Stomach (tissue), 9 donors: ENCODE data around the gene ATP4B. TPM values are rescaled to one million over a fixed set of nuclear protein-coding genes. Genes with fewer than 3 reads are reported as not detected.

Source experiments
- DNase-seq, 2 donors: peaks; one replicate each; pipeline versions ENCODE4 v3.0.0 to v3.0.0-alpha.2; 2013 to 2019
- H3K27ac ChIP-seq, 5 donors: fragments of 200-600 bp in 4 of 5; sonication (generic) in 4 of 5; one replicate each; pipeline ENCODE4 v1.5.1; 2013 to 2019; ENCODE audit warnings: mild to moderate bottlenecking in 1 of 5, moderate library complexity in 1 of 5
- H3K27me3 ChIP-seq, 3 donors: fragments of 200-600 bp; sonication (generic); one replicate each; pipeline ENCODE4 v1.5.1; 2017 to 2019; ENCODE audit warnings: mixed run types in 1 of 3
- H3K36me3 ChIP-seq, 4 donors: fragments of 200-600 bp; sonication (generic); 1 replicate in 3 of 4; 2 replicates in 1 of 4; pipeline ENCODE4 v1.5.1; 2016 to 2019
- H3K4me1 ChIP-seq, 4 donors: fragments of 200-600 bp; sonication (generic); one replicate each; pipeline ENCODE4 v1.5.1; 2016 to 2019
- H3K4me3 ChIP-seq, 4 donors: fragments of 200-600 bp; sonication (generic) in 3 of 4; one replicate each; pipeline ENCODE4 v1.5.1; 2016 to 2019; ENCODE audit warnings: mild to moderate bottlenecking in 1 of 4
- H3K9me3 ChIP-seq, 4 donors: fragments of 200-600 bp; sonication (generic); one replicate each; pipeline ENCODE4 v1.5.1; 2016 to 2019
- EP300 ChIP-seq: sonication (generic); formaldehyde crosslinking; IDR thresholded peaks from one replicate; pipeline ENCODE4 v1.6.1; 2017; ENCODE audit warnings: antibody characterized with exemption
- POLR2A ChIP-seq, 4 donors: fragments of 450-650 bp; IDR thresholded peaks; one replicate each; pipeline ENCODE4 v1.6.1; 2016; ENCODE audit warnings: antibody characterized with exemption in 4 of 4, control low read depth in 2 of 4, mild to moderate bottlenecking in 1 of 4, moderate library complexity in 1 of 4
- POLR2AphosphoS5 ChIP-seq, 3 donors: sonication (generic); formaldehyde crosslinking; IDR thresholded peaks; one replicate each; pipeline ENCODE4 v1.6.1; 2016; ENCODE audit warnings: antibody characterized with exemption in 3 of 3
- WGBS, 5 donors: extraction: QIAGEN DNeasy Blood & Tissue Kit in 3 of 5; methylation state at CpG; one replicate each; pipeline versions ENCODE4 v1.1.5 to v1.1.7; 2013 to 2018; 5-methylcytosine and 5-hydroxymethylcytosine counted together
- intact Hi-C: fragments of 100-400 bp; cut with DNase I; formaldehyde crosslinking; loops from one replicate; pipeline ENCODE4 v1.15.1; 2023; ENCODE audit warnings: low total_unique reads
- polyA plus RNA-seq, 3 donors: library from polyadenylated mRNA; stranded (reverse); fragments of 200-250 nt; gene quantifications; one replicate each; pipeline ENCODE4 v1.2.3, GENCODE V29; 2013
- total RNA-seq, 5 donors: library from RNA; depleted of rRNA; stranded (reverse); fragments of >200 nt; gene quantifications; one replicate each; pipeline versions ENCODE4 v1.1.0 to v1.2.3, GENCODE V29; 2014 to 2016
- TF ChIP-seq, protein P1 (sequence below), 7 experiments: fragments of 450-650 bp in 4 of 7; fragments of 200-600 bp in 3 of 7; sonication (generic) in 3 of 7; IDR thresholded peaks; one replicate each; pipeline ENCODE4 v1.5.1; 2016 to 2019; ENCODE audit warnings: antibody characterized with exemption in 7 of 7, control low read depth in 2 of 7, mild to moderate bottlenecking in 1 of 7
- donor health status: healthy with polysubstance abuse.
- donor health status: Bipolar disorder and iron deficiency.
- donor health status: healthy.

Gene ATP4B
- total and polyA plus RNA-seq, 8 donors: 0.87 to 585 (median 278) TPM

DNA sequence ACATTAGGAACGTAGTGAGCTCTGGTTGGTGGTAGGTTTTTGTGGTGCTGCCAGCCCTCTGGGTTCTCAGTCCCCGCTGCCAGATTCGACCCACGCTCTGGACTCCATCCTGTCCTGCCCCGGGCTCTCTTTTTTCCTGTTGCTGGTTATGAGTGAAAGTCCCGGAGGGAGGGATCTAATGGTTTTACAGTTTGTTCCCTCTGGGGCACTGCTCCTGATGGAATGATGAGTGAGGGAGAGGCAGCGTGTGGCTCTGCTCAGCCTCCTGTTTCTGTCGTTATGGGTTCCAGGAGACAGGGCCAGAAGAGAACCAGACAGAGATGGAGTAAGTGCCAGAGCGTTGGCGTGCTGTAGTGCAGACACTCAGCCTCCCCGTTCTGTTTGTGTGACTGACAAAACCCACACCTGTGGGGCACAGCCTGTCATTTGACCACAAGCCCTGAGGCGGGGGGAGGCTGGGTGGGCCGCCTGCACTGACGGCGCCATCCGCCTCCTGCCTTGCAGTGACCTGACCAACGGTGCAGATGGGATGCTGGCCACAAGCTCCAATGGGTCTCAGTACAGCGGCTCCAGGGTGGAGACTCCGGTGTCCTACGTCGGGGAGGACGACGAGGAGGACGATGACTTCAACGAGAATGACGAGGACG, 18.3 kb downstream of the ATP4B start:
- intact Hi-C loops: no loop called here
- Histone ChIP-seq H3K4me1 (peaks cover 0 to 3% (median 0%) of the 10 kb centered on the region in 4 donors), H3K9me3 (no peaks in the 10 kb centered on the region), H3K4me3 (no peak overlapping the region), H3K27ac (no peak overlapping the region), H3K36me3 (peaks cover 50 to 74% (median 65%) of the 10 kb centered on the region in 4 donors), H3K27me3 (no peaks in the 10 kb centered on the region)
- 92 to 96% (median 95%) methylated on average over 27 of the region's 27 CpGs for WGBS, 5 donors
- DNase-seq: peak in 1 of 2 donors; percentile 13
- no peak for TF ChIP-seq POLR2AphosphoS5 (IDR thresholded peaks at IDR 0.05)
- TF ChIP-seq, protein P1, sequence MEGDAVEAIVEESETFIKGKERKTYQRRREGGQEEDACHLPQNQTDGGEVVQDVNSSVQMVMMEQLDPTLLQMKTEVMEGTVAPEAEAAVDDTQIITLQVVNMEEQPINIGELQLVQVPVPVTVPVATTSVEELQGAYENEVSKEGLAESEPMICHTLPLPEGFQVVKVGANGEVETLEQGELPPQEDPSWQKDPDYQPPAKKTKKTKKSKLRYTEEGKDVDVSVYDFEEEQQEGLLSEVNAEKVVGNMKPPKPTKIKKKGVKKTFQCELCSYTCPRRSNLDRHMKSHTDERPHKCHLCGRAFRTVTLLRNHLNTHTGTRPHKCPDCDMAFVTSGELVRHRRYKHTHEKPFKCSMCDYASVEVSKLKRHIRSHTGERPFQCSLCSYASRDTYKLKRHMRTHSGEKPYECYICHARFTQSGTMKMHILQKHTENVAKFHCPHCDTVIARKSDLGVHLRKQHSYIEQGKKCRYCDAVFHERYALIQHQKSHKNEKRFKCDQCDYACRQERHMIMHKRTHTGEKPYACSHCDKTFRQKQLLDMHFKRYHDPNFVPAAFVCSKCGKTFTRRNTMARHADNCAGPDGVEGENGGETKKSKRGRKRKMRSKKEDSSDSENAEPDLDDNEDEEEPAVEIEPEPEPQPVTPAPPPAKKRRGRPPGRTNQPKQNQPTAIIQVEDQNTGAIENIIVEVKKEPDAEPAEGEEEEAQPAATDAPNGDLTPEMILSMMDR (IDR thresholded peaks at IDR 0.05): no peak
- no peak for TF ChIP-seq EP300
- TF ChIP-seq POLR2A (IDR thresholded peaks at IDR 0.05): no peak

DNA sequence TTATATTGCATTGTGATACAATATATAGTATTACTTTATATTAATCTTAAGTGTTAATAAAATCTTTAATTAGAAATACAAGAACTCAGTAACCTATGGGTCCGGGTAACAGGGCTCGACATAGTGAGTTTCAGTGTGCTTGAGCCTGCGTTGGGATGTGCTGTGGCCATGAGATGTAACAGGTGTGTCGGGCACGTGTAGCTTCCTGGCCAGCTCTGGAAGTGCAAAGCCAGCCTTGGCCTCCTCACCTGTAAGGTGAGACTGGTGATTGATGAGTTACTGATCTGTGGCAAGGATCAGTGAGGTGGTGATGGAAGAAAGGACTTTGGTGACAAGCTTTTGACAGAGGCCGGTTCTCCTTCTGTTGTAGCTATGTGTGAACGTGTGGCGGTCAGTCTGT, 19.2 kb downstream of the ATP4B start:
- intact Hi-C loops: no loop called here
- Histone ChIP-seq H3K27me3 (no peaks in the 10 kb centered on the region), H3K36me3 (peaks cover 56 to 84% (median 75%) of the 10 kb centered on the region in 4 donors), H3K4me3 (no peak overlapping the region), H3K27ac (no peak overlapping the region), H3K9me3 (no peaks in the 10 kb centered on the region), H3K4me1 (peaks cover 0 to under 1% (median 0%) of the 10 kb centered on the region in 4 donors)
- WGBS, 5 donors: 92 to 98% (median 96%) methylated on average over 8 of the region's 8 CpGs
- TF ChIP-seq POLR2A (IDR thresholded peaks at IDR 0.05) (no peak), POLR2AphosphoS5 (IDR thresholded peaks at IDR 0.05) (no peak), EP300 (no peak)
- TF ChIP-seq, protein P1 (IDR thresholded peaks at IDR 0.05): no peak
- no peak for DNase-seq

DNA sequence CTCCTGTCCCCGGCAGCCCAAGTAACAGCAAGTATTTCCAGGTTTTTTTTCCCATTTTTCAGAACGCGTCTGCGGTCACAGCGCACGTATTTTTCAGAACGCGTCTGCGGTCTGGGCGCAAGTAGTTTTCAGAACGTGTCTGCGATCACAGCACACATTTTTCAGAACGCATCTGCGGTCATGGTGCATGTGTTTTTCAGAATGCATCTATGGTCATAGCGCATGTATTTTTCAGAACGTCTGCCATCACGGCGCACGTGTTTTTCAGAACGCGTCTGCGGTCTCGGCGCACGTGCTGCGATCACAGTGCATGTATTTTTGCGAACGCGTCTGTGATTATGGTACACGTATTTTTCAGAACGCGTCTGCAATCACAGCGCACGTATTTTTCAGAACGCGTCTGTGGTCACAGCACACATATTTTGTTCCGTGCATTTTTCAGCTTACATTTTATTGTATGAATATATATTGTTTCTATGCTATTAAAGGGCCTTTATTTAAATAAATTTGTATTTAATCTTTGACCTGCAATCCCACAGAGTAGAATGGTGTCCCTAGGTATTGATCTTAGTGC, 19.7 kb downstream of the ATP4B start:
- H3K36me3 ChIP-seq: peaks cover 62 to 89% (median 80%) of the 10 kb centered on the region in 4 donors

More for the DNA sequence above, 19.7 kb downstream of the ATP4B start:
- DNase-seq: peak in 1 of 2 donors; percentile 13
- TF ChIP-seq POLR2A (IDR thresholded peaks at IDR 0.05): no peak
- TF ChIP-seq, protein P1 (IDR thresholded peaks at IDR 0.05): no peak
- no peak for TF ChIP-seq EP300
- no peak for TF ChIP-seq POLR2AphosphoS5 (IDR thresholded peaks at IDR 0.05)
- no peaks in the 10 kb centered on the region for H3K4me1 ChIP-seq
- no peak overlapping the region for H3K27ac ChIP-seq
- 97 to 99% (median 98%) methylated on average over 37 of the region's 37 CpGs for WGBS, 5 donors
- no peaks in the 10 kb centered on the region for H3K9me3 ChIP-seq
- intact Hi-C loops: no loop called here
- H3K27me3 ChIP-seq: no peaks in the 10 kb centered on the region
- no peak overlapping the region for H3K4me3 ChIP-seq
